Fibroblast of peridontal ligament (primary cell): ENCODE results near the gene DSPP.
"Not testable (repeated sequence)": the region's sequence is repeated elsewhere in the genome, so short reads cannot be mapped to it uniquely, and the experiment has no call there.

ENCODE experiments used
- DNase-seq: peaks from one replicate; pipeline ENCODE4 v3.0.0-alpha.2; 2010; ENCODE audit errors: extremely low read depth

Gene DSPP

GRCh38 chr4:87608229-87608628 is at the start of gene DSPP:
TSS of gene DSPP (plus strand) at chr4:87608529. CDS start at chr4:87610909, 2,380 bp downstream.
- no peak for DNase-seq

GRCh38 chr4:87559090-87559837 is 49.1 kb upstream of the DSPP start:
- no peak for DNase-seq

- no peak for DNase-seq
Measured at GRCh38 chr4:87560802-87561201, 47.5 kb upstream of the DSPP start.

- no peak for DNase-seq
Measured at GRCh38 chr4:87565746-87566145, 42.6 kb upstream of the DSPP start.

DNA sequence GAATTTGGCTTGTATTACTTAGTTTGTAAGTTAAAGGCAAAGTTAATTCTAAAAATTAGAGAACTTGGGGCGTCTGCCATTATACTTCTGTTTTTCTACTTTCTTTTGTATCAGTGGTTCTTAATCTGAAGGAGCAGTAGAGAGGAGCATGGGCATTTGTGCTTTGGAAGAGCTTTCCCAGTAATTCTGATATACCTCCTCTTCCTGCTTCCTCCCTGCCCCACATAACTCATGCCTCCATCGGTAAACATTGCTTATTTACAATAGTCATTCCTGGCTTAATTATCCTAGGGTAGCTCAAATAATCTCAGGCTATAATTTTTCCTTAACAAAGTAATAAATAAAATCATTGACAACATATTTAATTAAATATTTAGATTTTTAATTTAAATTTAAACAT is 42.1 kb upstream of the DSPP start:
- no peak for DNase-seq

DNA sequence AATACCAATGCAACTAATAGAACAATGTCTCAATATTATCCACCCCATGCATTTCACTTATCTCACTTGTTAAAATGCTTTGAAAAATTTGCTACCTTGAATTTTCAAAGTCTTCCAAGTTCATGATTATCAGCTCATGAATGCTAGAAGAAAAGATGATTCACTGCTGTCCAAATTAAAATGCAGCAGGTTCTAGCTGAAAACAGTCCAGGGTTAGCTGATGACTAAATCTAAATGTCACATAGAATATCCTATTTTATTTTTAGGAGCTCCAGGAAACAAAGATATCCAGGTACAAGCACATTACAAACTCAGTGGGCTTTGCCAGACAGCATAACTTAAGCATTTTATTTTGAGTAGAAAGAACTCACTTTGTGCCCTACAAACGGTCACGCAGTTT is 41.1 kb upstream of the DSPP start:
- DNase-seq = no peak

DNA sequence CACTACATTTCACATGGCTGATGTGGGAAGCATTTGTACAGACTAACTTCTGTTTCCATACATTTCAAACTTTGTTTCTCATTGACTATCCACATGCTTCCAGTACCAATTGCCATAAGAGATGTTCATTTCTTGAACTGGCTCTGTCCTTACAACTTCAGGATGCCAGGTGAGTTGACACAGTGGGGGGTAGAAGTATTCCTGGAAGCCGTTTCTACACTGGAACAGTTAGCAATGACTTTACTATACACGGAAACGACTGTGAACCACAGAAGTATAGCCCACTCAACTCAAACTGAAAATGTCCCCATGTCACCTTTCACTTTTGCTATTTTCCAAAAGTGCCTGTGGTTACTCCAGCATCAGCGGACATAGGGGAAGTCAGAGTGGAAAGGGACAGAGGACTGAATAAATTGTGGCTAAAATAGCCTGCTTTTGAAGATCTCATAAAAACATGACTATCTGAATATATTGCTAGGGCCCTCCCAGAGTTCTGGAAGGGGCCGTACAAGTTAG is 38.0 kb upstream of the DSPP start:
- no peak for DNase-seq

GRCh38 chr4:87574376-87574775 is 34.0 kb upstream of the DSPP start:
- DNase-seq = not testable (repeated sequence)

DNA sequence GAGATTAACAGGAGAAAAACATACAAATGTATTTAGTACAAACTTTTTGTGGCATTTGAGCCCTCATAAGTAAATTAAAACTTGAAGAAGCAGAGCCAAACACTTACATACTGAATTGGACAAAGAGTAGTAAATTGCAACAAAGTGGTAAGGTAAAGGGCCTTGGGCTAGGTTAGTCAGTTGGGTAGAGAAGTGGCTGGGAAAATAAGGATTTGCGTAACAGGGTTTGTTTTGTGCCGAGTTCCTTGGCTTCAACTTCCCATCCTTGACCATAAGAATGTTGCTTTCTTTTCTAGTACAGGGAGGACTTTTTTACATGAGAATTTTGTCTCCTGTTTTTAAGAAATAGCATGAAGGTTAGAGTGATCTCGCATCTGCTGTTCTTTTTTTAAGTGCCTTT is 33.3 kb upstream of the DSPP start:
- DNase-seq = peak; percentile 55

- DNase-seq = peak; percentile 26
Measured at GRCh38 chr4:87575408-87575807, 32.9 kb upstream of the DSPP start.

DNA sequence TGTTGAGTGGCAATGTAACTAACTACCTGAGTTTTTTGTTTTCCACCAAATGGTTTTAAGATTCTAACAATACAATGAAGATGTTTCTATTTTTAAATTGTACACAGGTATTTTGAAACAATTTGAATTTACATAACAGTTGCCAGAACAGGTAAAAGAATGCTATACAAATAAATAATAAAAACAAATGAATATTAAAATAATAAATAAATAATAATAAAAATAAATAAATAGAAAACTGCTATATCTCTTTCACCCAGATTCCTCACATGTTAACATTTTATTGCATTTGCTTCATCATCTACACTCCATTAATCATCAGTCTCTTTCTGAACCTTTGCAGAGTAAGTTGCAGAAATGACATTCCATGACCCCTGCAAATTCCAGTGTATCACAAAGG is 32.3 kb upstream of the DSPP start:
- DNase-seq = no peak

DNA sequence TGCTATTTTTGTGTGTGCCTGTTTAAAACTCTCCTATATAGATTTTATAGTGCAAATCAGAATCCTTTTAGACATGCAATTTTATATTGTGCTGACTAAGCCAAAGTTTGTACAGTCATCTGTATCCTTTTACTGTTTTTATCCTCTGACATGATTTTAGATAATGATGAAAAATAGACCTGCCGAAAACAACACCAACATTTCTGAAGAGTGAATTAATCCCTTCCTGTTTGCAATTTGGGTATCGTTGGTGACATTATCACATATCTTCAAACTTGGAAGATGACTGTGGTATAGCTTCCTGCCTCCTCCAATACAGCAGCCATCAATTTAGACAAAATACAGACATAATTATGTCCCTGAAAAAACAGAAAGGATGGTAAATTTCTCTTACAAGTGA is 28.9 kb upstream of the DSPP start:
- no peak for DNase-seq

DNA sequence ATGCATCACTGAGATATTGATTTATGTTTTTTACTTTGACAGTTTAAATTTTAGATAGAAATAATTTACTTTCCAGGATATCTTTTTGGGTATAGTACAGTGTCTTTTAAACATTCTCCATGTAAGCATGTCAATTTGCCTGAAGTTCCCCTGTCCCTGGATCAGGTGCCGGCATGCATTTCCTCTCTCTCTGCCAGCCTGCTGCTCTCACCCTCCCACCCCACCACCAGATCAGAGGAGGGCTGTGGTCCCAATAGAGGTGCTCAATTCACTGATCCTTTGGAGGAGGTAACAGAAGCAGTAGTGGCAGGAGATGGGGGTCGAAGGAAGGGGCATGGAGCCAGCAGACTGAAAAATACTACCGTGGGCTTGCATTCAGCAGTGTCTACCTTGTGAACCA is 28.3 kb upstream of the DSPP start:
- DNase-seq = no peak

DNA sequence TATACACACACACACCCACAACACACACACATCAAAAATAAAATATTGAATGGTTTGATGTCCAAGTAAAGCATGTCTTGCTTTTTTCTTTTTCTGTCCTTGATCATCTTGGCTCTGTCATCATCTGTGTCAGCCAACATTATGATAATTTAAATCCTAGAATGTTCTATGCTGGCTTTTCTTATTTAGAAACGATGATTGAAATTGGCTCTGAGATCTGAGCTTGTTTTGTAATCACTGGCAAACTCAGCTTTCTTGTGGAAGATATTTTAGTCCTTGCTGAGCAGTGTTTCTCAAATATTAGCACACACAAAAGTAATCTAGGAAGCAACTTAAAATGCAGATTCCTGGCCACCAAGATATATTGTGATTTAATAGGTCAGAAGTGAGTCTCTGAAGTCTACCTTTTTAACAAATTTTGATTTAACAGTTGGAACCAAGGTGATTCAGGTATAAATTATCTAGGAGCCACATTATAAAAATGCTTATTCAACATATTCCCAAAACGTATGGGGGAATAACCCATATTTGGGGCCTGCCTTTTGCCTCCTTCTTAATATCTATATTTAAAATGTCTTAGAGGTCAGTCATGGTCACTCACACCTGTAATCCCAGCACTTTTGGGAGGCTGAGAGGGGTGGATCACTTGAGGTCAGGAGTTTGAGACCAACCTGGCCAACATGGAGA is 24.0 kb upstream of the DSPP start:
- peak; percentile 9 for DNase-seq

- DNase-seq = peak; percentile 97
Measured at GRCh38 chr4:87589531-87589930, 18.8 kb upstream of the DSPP start.

DNA sequence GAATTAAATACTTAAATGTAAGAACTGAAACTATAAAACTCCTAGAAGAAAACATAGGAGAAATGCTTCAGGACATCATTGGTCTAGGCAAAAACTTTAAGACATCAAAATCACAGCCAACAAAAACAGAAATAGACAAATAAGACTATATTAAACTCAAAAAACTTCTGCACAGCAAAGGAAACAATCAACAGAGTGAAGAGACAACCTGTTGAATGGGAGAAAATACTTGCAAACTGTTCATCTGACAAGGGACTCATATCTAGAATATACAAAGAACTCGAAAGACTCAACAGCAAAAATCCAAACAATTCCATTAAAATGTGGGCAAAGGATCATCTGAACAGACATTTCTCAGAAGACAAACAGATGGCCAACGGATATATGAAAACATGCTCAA is 16.2 kb upstream of the DSPP start:
- DNase-seq = no peak

DNA sequence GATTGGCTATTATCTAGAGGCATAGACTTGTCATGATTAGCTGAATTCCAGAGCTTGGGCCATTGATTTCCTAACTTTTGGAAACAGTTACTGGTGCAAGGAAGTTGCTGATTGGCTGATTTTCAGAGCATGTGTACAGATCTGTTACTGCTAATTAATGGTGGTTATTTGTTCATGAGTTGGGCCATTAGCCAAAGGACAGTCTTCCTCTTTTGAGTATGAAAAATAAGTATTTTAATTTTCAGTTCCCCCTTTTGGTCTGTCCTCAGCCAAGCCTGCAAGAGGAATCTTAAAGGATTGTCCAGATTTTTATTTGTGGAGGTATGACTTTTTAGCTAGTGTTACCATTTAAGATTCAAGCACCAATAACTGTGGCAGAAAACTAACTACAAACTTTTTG is 7.0 kb upstream of the DSPP start:
- DNase-seq = no peak

GRCh38 chr4:87614292-87614890 is 6.1 kb downstream of the DSPP start:
- DNase-seq = no peak

- no peak for DNase-seq
Measured at GRCh38 chr4:87616268-87616667, 7.9 kb downstream of the DSPP start.

DNA sequence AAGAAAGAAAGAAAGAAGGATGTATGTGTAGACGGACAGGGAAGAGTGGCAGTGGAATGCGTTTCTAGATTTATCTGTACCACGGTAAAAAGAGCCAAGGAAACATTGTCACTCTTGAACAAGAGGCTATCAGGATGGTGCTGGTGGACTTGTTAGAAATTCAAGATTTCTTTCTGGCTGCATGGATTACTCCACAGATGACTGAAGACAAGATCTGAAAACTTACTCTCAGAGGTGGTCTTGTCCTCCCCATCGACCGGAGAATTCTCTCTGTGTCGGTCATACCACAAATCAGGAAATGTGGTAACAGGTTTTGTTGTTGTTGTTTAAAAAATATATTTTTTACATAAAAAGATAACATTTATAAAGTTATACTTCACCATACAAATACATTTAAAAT is 11.8 kb downstream of the DSPP start:
- DNase-seq = no peak

DNA sequence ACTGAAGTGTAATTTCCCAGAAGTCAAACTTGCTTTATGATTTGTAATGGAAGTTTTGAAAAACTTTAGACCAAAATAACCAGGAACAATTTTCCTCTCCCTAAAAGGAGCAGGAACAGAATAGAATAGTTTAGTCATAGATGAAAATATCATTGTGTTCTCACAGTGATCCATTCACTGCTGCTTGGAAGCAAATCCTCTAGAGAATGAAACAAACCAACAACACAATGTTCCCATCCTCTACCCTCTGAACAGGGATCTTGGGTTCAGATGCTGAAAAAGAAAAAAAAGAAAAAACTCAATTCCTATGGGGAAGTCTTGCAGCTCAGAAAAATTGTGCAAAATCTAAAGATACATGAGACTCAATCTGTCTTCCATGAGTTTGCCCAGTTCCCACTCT is 12.2 kb downstream of the DSPP start:
- DNase-seq = no peak

GRCh38 chr4:87622303-87622702 is 14.0 kb downstream of the DSPP start:
- no peak for DNase-seq

GRCh38 chr4:87624698-87625097 is 16.4 kb downstream of the DSPP start:
- DNase-seq = no peak
